Mesendoderm (in vitro differentiated cells): ENCODE measurements around the gene PRKAG2.

Experiments
- DNase-seq: peaks from one replicate; pipeline ENCODE4 v3.0.0; 2013
- H2AK5ac ChIP-seq: 2 replicates; pipeline ENCODE4 v1.6.1; 2013; ENCODE audit warnings: low read length, inconsistent platforms
- H2BK120ac ChIP-seq: 2 replicates; pipeline ENCODE4 v1.6.1; 2013; ENCODE audit warnings: low read depth, mild to moderate bottlenecking, low read length, moderate library complexity, mixed read lengths
- H2BK15ac ChIP-seq: replicated peaks from 2 replicates; pipeline ENCODE4 v1.6.1; 2013; ENCODE audit warnings: low read depth, mild to moderate bottlenecking, moderate library complexity
- H2BK5ac ChIP-seq: 2 replicates; pipeline ENCODE4 v1.6.1; 2013; ENCODE audit warnings: low read length, inconsistent platforms
- H3K18ac ChIP-seq: 2 replicates; pipeline ENCODE4 v1.6.1; 2013; ENCODE audit warnings: mild to moderate bottlenecking, low read length, mixed read lengths
- H3K23ac ChIP-seq: one replicate; pipeline ENCODE4 v1.6.1; 2013; ENCODE audit warnings: low read length
- H3K27ac ChIP-seq: 2 replicates; pipeline ENCODE4 v1.5.1; 2013; ENCODE audit warnings: low read depth, mild to moderate bottlenecking, inconsistent platforms, low read length, moderate library complexity
- H3K27me3 ChIP-seq: 2 replicates; pipeline ENCODE4 v1.6.1; 2013; ENCODE audit warnings: low read length, control low read depth, mild to moderate bottlenecking, inconsistent platforms; ENCODE audit not compliant: insufficient read depth, poor library complexity
- H3K36me3 ChIP-seq: 2 replicates; pipeline ENCODE4 v1.6.1; 2013; ENCODE audit warnings: low read length, inconsistent platforms; ENCODE audit not compliant: control insufficient read depth, insufficient read depth
- H3K4ac ChIP-seq: one replicate; pipeline ENCODE4 v1.6.1; 2013; ENCODE audit warnings: low read depth, mild to moderate bottlenecking, low read length, moderate library complexity
- H3K4me1 ChIP-seq: 2 replicates; pipeline ENCODE4 v1.6.1; 2013; ENCODE audit warnings: low read depth, low read length, inconsistent platforms; ENCODE audit not compliant: control insufficient read depth
- H3K4me2 ChIP-seq: 2 replicates; pipeline ENCODE4 v1.6.1; 2013; ENCODE audit warnings: low read length
- H3K4me3 ChIP-seq: 2 replicates; pipeline ENCODE4 v1.5.1; 2013; ENCODE audit warnings: mild to moderate bottlenecking, low read length
- H3K56ac ChIP-seq: one replicate; pipeline ENCODE4 v1.6.1; 2013; ENCODE audit warnings: low read length
- H3K79me1 ChIP-seq: 2 replicates; pipeline ENCODE4 v1.6.1; 2013; ENCODE audit warnings: low read length, inconsistent platforms
- H3K79me2 ChIP-seq: 2 replicates; pipeline ENCODE4 v1.6.1; 2013; ENCODE audit warnings: mild to moderate bottlenecking, low read length; ENCODE audit not compliant: control insufficient read depth, insufficient read depth
- H3K9ac ChIP-seq: 2 replicates; pipeline ENCODE4 v1.6.1; 2013; ENCODE audit warnings: low read length, inconsistent platforms
- H4K5ac ChIP-seq: one replicate; pipeline ENCODE4 v1.6.1; 2013; ENCODE audit warnings: low read length
- H4K8ac ChIP-seq: one replicate; pipeline ENCODE4 v1.6.1; 2013; ENCODE audit warnings: low read depth, mild to moderate bottlenecking, control low read depth, low read length, moderate library complexity
- WGBS: extraction: QIAGEN DNeasy Blood & Tissue Kit; methylation state at CpG from one replicate; pipeline ENCODE4 v1.1.7; 2013; ENCODE audit warnings: low lambda C conversion rate, missing lambda C conversion rate; ENCODE audit not compliant: insufficient coverage; ENCODE audit errors: extremely low coverage; 5-methylcytosine and 5-hydroxymethylcytosine counted together

The PRKAG2 gene

DNA sequence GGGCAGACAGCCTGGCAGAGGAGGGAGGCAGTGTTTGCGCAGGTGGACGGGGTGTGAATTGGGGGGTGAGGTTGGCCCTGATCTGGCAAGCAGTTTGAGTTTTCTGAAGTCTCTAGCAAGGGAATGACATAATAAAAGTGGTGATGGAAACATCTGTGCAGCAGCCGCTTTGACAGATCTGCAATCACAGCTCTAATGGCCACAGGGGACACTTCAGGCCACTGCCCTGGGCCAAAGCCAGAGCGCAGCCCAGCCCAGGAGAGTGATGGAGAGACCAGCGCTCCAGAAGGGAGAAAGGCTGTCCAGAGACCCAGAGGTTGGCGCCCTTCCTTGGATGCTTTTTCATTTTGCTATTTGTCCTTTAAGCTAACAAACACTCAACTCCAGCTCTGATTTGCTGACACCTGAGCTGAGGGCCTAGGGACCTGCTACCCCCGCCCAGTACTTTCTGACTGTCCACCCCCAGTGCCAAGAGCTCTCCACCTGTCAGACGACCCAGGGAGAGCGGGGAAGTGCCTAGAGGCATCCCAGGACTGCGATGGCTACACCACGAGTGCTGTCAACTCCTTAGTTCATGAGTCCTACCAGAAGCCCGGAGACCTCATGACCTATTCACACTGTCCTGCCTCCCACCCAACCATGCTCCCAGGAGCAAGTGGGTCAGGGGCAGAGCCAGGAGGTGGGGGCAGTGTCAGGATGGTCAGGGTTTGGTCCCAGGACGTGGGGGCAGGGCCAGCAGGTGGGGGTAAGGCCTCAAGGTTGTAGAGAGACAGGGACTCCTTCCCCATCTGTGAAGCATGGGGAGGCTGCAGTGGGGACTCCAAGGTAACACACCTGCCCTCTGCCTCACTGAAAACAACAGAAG, 112.6 kb downstream of the PRKAG2 start:
- no peak overlapping the region for H3K18ac ChIP-seq
- no peak overlapping the region for H3K9ac ChIP-seq
- H3K4me1 ChIP-seq = no peaks in the 10 kb centered on the region
- H3K4me2 ChIP-seq = no peak overlapping the region
- no peak overlapping the region for H2BK120ac ChIP-seq
- no peak overlapping the region for H3K4me3 ChIP-seq
- no peaks in the 10 kb centered on the region for H3K79me1 ChIP-seq
- H3K36me3 ChIP-seq = no peaks in the 10 kb centered on the region
- H2BK15ac ChIP-seq = no peak overlapping the region
- no peaks in the 10 kb centered on the region for H3K79me2 ChIP-seq
- no peak overlapping the region for H3K23ac ChIP-seq
- H3K56ac ChIP-seq = no peak overlapping the region
- H3K27me3 ChIP-seq = no peaks in the 10 kb centered on the region
- no peak overlapping the region for H2AK5ac ChIP-seq
- no peak overlapping the region for H3K4ac ChIP-seq
- H3K27ac ChIP-seq = no peak overlapping the region
- H4K5ac ChIP-seq = no peak overlapping the region
- WGBS = no CpG with 5 or more reads among the region's 13 CpGs
- no peak overlapping the region for H2BK5ac ChIP-seq
- no peak overlapping the region for H4K8ac ChIP-seq
- DNase-seq = no peak

- Histone ChIP-seq H4K8ac (no peak overlapping the region), H3K27ac (no peak overlapping the region), H3K9ac (no peak overlapping the region), H2BK15ac (no peak overlapping the region), H3K27me3 (no peaks in the 10 kb centered on the region), H2BK120ac (no peak overlapping the region), H3K79me1 (no peaks in the 10 kb centered on the region), H3K79me2 (no peaks in the 10 kb centered on the region), H4K5ac (no peak overlapping the region), H3K4me2 (no peak overlapping the region), H3K56ac (no peak overlapping the region), H2BK5ac (no peak overlapping the region), H3K36me3 (no peaks in the 10 kb centered on the region), H3K4me1 (no peaks in the 10 kb centered on the region), H3K4me3 (no peak overlapping the region), H2AK5ac (no peak overlapping the region), H3K23ac (no peak overlapping the region), H3K4ac (no peak overlapping the region), H3K18ac (no peak overlapping the region)
- no CpG with 5 or more reads among the region's 13 CpGs for WGBS
- DNase-seq = no peak
These were observed 113.4 kb downstream of the PRKAG2 start for GRCh38 chr7:151763420-151763984.

DNA sequence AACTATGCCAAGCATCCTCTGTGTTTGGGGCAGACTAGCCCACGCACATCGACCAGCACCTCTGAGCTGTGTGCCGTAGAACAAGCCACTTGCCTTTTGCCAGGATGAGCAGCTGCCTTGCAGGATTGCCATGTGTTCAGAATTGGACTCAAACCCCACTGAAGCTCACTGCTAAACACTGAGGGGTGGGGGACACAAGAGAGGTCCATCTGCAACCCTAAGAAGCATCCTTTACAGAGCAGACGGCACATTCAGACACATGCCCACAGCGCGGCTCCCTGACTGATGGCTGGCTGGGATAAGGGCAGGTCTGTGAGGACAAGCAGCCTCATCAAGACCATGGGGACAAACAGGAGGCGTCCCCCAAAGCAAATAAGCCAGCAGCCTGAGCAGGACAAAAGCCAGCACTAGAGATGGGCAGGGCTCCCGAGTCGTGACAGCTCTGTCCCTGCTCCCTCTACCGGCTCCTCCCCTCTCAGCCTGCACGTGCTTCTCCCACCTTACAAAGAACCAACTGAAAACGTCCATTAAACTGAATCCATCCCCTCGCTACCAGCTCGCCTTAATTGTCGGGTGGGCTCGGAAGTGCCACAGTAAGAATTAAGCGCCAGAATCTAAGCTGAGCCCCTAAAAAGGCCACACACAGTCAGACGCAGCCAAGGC, 114.2 kb downstream of the PRKAG2 start:
- Histone ChIP-seq H3K36me3 (no peaks in the 10 kb centered on the region), H3K4ac (no peak overlapping the region), H3K4me1 (no peaks in the 10 kb centered on the region), H4K8ac (no peak overlapping the region), H3K79me2 (no peaks in the 10 kb centered on the region), H3K79me1 (no peaks in the 10 kb centered on the region), H2AK5ac (no peak overlapping the region), H2BK15ac (no peak overlapping the region), H3K18ac (no peak overlapping the region), H3K23ac (no peak overlapping the region), H3K56ac (no peak overlapping the region), H3K4me3 (no peak overlapping the region), H3K4me2 (no peak overlapping the region), H3K27ac (no peak overlapping the region), H3K9ac (no peak overlapping the region), H2BK120ac (no peak overlapping the region), H4K5ac (no peak overlapping the region), H3K27me3 (no peaks in the 10 kb centered on the region), H2BK5ac (no peak overlapping the region)
- DNase-seq = peak; percentile 23
- no CpG with 5 or more reads among the region's 18 CpGs for WGBS

DNA sequence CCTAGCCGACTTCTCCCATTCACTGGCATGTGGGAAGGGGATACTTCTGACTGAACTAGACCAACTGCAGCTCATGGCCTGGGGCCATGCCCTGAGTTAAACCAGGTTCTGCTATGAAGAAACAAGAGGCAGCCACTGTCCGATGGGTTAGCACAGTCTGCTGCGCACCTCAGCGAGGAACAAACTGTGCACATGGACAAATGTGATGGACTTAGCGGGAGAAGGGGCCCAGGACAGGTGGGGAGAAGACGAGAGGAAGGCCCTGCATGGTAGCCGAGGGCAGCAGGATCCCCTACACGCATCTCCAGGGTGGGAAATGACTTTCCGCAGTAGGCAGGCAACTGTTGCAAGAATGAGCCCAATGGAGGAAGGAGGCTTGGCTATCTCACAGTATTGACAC, 115.0 kb downstream of the PRKAG2 start:
- Histone ChIP-seq H2BK15ac (no peak overlapping the region), H4K5ac (no peak overlapping the region), H3K4ac (no peak overlapping the region), H3K4me2 (no peak overlapping the region), H3K4me3 (no peak overlapping the region), H3K27ac (no peak overlapping the region), H2AK5ac (no peak overlapping the region), H2BK5ac (no peak overlapping the region), H3K36me3 (no peaks in the 10 kb centered on the region), H4K8ac (no peak overlapping the region), H3K9ac (no peak overlapping the region), H3K79me2 (no peaks in the 10 kb centered on the region), H3K23ac (no peak overlapping the region), H3K56ac (no peak overlapping the region), H2BK120ac (no peak overlapping the region), H3K4me1 (no peaks in the 10 kb centered on the region), H3K79me1 (no peaks in the 10 kb centered on the region), H3K27me3 (no peaks in the 10 kb centered on the region), H3K18ac (no peak overlapping the region)
- no peak for DNase-seq
- WGBS = no CpG with 5 or more reads among the region's 9 CpGs

DNA sequence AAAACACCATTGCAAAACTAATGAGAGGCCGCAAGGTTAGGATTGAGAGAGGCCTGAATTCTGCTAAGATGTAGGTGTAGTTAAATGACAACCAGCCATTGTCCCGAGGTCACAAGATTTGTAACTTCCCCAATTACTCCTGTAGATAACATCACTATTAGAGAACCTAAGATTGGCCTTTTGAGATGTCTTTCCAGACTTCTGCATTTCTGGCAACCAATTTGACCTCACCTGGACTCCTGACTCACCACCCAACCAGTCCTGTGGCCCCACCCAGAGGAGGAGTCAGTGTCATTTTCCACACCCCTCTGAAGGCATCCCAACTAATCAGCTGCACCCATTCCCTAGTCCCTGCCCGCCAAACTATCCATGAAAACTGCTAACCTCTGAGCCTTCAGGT, 115.7 kb downstream of the PRKAG2 start:
- peak; percentile 50 for DNase-seq
- no peaks in the 10 kb centered on the region for H3K79me1 ChIP-seq

More for the DNA sequence above, 115.7 kb downstream of the PRKAG2 start:
- no peak overlapping the region for H3K18ac ChIP-seq
- no peak overlapping the region for H3K4ac ChIP-seq
- no peak overlapping the region for H3K27ac ChIP-seq
- no peaks in the 10 kb centered on the region for H3K79me2 ChIP-seq
- no peak overlapping the region for H2BK15ac ChIP-seq
- H3K4me1 ChIP-seq = no peaks in the 10 kb centered on the region
- no peaks in the 10 kb centered on the region for H3K27me3 ChIP-seq
- no peak overlapping the region for H3K4me3 ChIP-seq
- WGBS = no CpG with 5 or more reads among the region's 3 CpGs
- H3K36me3 ChIP-seq = no peaks in the 10 kb centered on the region
- H3K9ac ChIP-seq = no peak overlapping the region
- H2BK5ac ChIP-seq = no peak overlapping the region
- no peak overlapping the region for H4K5ac ChIP-seq
- no peak overlapping the region for H3K4me2 ChIP-seq
- no peak overlapping the region for H3K23ac ChIP-seq
- H2BK120ac ChIP-seq = no peak overlapping the region
- H4K8ac ChIP-seq = no peak overlapping the region
- no peak overlapping the region for H3K56ac ChIP-seq
- H2AK5ac ChIP-seq = no peak overlapping the region
